GM19395 (cell line): ENCODE results near the gene FYN.
A peak's percentile ranks its signal among the peaks of the same experiment; 100 is the strongest.

ENCODE experiments used
- ATAC-seq: cut with Tn5 transposase; IDR thresholded peaks from one replicate; pipeline ENCODE4 v1.9.1; 2021; ENCODE audit warnings: mild to moderate bottlenecking, moderate library complexity; ENCODE audit not compliant: unreplicated experiment

The FYN gene

GRCh38 chr6:111854683-111855082 is 18.6 kb downstream of the FYN start:
- no peak for ATAC-seq

- ATAC-seq = no peak
Observed at GRCh38 chr6:111852725-111853124, 20.5 kb downstream of the FYN start.

- ATAC-seq = peak; percentile 60
Observed at GRCh38 chr6:111850295-111850937, 22.8 kb downstream of the FYN start.

GRCh38 chr6:111849298-111849697 is 24.0 kb downstream of the FYN start:
- no peak for ATAC-seq

GRCh38 chr6:111848262-111848812 is 24.9 kb downstream of the FYN start:
- ATAC-seq = no peak

GRCh38 chr6:111846492-111847409 is 26.5 kb downstream of the FYN start:
- ATAC-seq = no peak

- ATAC-seq = no peak
Observed at GRCh38 chr6:111846066-111846465, 27.2 kb downstream of the FYN start.

GRCh38 chr6:111845441-111845871 is 27.8 kb downstream of the FYN start:
- ATAC-seq = peak; percentile 59

GRCh38 chr6:111844921-111845320 is 28.3 kb downstream of the FYN start:
- peak; percentile 34 for ATAC-seq

GRCh38 chr6:111844376-111844775 is 28.9 kb downstream of the FYN start:
- ATAC-seq = peak; percentile 62

GRCh38 chr6:111843347-111844147 is 29.7 kb downstream of the FYN start:
- no peak for ATAC-seq

GRCh38 chr6:111842891-111843290 is 30.4 kb downstream of the FYN start:
- ATAC-seq = no peak

- no peak for ATAC-seq
Observed at GRCh38 chr6:111842271-111842822, 30.9 kb downstream of the FYN start.

- ATAC-seq = no peak
Observed at GRCh38 chr6:111841822-111842221, 31.4 kb downstream of the FYN start.

- no peak for ATAC-seq
Observed at GRCh38 chr6:111840803-111841202, 32.4 kb downstream of the FYN start.

- no peak for ATAC-seq
Observed at GRCh38 chr6:111838749-111839484, 34.3 kb downstream of the FYN start.

- peak; percentile 83 for ATAC-seq
Observed at GRCh38 chr6:111837641-111838500, 35.4 kb downstream of the FYN start.

- no peak for ATAC-seq
Observed at GRCh38 chr6:111837007-111837406, 36.2 kb downstream of the FYN start.

- no peak for ATAC-seq
Observed at GRCh38 chr6:111835807-111836206, 37.4 kb downstream of the FYN start.
